ENCODE measurements around the gene SLC8A3.
"Not testable (repeated sequence)": the region's sequence is repeated elsewhere in the genome, so short reads cannot be mapped to it uniquely, and the experiment has no call there.

DNA sequence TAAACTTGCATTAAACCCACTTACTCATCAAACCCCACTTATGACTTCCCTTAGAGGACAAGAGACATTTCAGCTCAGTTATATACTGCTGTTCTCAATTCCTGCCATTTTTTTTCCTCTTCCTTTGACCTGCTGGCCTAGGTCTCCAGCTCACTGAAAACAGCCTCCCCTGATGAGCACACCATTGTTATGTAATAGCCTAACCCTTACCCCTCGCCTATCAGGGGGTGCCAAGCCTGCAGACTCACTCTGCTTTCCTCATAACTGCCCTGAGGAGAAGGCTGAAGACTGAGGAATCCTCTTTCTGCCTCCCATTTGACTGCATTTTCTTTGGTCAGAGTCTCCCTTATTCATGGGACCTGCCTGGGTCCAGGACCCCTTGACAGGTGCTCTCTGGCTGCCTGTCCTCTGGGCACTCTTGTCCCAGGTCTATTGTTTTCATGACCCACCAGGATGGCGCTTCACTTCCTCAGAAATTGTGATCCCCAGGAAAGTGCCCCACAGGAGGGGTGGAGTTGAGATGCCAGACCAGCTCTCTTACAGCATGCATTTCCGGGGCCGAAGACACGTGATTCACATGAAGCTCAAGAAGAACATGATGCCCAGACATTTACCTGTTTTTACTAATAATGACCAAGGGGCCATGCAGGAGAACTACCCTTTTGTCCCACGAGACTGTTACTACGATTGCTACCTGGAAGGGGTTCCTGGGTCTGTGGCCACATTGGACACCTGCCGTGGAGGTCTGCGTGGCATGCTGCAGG is 41.3 kb upstream of the SLC8A3 start:
- not testable (repeated sequence) for TF ChIP-seq POLR2A (IDR thresholded peaks at IDR 0.05; ENCODE audit: low read depth)
- TF ChIP-seq, protein P1, sequence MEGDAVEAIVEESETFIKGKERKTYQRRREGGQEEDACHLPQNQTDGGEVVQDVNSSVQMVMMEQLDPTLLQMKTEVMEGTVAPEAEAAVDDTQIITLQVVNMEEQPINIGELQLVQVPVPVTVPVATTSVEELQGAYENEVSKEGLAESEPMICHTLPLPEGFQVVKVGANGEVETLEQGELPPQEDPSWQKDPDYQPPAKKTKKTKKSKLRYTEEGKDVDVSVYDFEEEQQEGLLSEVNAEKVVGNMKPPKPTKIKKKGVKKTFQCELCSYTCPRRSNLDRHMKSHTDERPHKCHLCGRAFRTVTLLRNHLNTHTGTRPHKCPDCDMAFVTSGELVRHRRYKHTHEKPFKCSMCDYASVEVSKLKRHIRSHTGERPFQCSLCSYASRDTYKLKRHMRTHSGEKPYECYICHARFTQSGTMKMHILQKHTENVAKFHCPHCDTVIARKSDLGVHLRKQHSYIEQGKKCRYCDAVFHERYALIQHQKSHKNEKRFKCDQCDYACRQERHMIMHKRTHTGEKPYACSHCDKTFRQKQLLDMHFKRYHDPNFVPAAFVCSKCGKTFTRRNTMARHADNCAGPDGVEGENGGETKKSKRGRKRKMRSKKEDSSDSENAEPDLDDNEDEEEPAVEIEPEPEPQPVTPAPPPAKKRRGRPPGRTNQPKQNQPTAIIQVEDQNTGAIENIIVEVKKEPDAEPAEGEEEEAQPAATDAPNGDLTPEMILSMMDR (IDR thresholded peaks at IDR 0.05) = not testable (repeated sequence)
